ENCODE data around the gene KRTAP3-1. TPM values are rescaled to one million over a fixed set of nuclear protein-coding genes. Genes with fewer than 3 reads are reported as not detected.
"Not testable (repeated sequence)": the region's sequence is repeated elsewhere in the genome, so short reads cannot be mapped to it uniquely, and the experiment has no call there.

The KRTAP3-1 gene
- not detected for total RNA-seq

DNA sequence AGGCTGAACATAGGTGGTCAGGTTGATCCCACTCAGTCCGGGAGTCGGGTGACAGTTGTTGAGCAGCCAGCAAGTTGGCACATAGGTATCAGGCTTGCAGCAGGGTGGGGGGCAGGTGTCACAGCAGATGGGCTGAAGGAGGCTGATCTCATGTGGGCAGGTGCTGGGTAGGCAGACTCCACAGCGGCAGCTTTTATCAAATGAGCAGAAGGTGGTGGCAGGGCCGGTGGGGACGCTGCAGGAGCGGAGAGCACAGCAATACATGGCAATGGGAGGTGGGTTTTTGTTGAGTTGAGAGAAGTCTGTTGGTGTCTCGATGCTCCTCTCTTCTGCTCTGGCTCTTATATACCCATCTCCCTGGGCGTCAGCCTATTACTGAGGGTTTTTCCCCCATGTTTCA, at the start of gene KRTAP3-1:
KRTAP3-1 (minus strand) TSS at position 318 of the 400 bp plus-strand sequence; CDS start at position 264, 54 bp downstream.
- CTCF ChIA-PET, result interaction anchor here (1.0 kb wide), 1 partner anchor 18 kb away, joined by 3 read pairs; the partner anchor contains the start of gene KRTAP1-5
- POLR2A ChIA-PET, result no interaction called here

GRCh38 chr17:41057547-41057946, 48.6 kb upstream of the KRTAP3-1 start:
- ChIA-PET CTCF (no interaction called here), POLR2A (no interaction called here)

DNA sequence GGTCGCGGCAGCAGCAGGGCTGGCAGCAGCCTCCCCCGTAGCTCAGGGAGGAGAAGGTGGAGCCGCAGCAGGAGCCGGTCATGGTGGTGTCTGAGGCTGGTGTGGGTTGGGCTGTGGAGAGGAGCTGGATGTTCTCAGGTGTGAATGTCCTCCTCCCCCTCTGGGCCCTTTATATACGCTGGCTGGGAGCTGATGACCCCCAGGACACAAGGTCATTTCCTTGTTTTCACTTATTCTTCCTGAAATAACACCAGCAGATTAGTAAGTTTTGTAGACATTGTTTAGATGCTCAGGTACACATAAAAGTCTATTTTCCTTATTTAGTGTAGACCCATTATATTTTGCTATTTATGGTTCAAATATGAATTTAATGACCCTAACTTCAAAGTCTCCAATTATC, 46.2 kb upstream of the KRTAP3-1 start, which contains the start of gene KRTAP2-2:
KRTAP2-2 (minus strand) TSS at position 101 of the 400 bp plus-strand sequence; CDS start at position 82, 19 bp downstream.
- POLR2A ChIA-PET, CTCF ChIA-PET: not testable (repeated sequence)

GRCh38 chr17:41054556-41054955, 45.6 kb upstream of the KRTAP3-1 start:
- CTCF ChIA-PET, POLR2A ChIA-PET: not testable (repeated sequence)

DNA sequence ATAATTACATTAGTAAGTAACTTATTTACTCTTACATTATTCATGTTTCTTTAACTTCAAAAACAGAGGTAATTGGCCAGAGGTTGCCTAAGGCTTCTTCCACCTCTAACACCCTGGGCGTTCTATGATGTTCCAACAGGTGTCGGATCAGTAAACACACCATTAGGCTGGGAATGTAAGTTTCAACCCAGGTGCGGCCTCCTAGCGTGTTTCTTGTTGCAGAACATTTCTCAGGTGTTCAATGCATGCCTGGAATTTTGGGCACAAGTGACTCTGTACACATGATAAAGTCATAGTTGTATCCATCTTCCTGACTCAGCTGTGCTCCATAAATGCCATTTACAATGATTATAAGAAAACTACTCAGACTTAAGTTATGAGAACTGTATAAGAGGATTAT, 45.1 kb upstream of the KRTAP3-1 start:
- ChIA-PET CTCF (no interaction called here), POLR2A (no interaction called here)

DNA sequence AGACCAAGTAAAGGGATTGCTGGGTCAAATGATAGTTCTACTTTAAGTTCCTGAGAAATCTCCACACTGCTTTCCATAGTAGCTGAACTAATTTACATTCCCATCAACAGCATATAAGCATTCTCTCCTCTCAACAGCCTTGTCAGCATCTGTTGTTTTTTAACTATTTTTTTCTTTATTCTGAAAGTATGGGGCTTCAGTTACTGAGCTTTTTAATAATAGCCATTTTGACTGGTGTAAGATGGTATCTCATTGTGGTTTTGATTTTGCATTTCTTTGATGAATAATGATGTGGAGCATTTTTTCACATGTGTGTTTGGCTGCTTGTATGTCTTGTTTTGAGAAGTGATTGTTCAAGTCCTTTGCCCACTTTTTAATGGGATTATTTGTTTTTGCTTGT, 43.6 kb upstream of the KRTAP3-1 start:
- POLR2A ChIA-PET, result no interaction called here
- CTCF ChIA-PET, result no interaction called here

- ChIA-PET CTCF (no interaction called here), POLR2A (no interaction called here)
Measured at GRCh38 chr17:41049110-41049509, 40.2 kb upstream of the KRTAP3-1 start.

- ChIA-PET CTCF (no interaction called here), POLR2A (no interaction called here)
Measured at GRCh38 chr17:41048441-41048840, 39.5 kb upstream of the KRTAP3-1 start.

DNA sequence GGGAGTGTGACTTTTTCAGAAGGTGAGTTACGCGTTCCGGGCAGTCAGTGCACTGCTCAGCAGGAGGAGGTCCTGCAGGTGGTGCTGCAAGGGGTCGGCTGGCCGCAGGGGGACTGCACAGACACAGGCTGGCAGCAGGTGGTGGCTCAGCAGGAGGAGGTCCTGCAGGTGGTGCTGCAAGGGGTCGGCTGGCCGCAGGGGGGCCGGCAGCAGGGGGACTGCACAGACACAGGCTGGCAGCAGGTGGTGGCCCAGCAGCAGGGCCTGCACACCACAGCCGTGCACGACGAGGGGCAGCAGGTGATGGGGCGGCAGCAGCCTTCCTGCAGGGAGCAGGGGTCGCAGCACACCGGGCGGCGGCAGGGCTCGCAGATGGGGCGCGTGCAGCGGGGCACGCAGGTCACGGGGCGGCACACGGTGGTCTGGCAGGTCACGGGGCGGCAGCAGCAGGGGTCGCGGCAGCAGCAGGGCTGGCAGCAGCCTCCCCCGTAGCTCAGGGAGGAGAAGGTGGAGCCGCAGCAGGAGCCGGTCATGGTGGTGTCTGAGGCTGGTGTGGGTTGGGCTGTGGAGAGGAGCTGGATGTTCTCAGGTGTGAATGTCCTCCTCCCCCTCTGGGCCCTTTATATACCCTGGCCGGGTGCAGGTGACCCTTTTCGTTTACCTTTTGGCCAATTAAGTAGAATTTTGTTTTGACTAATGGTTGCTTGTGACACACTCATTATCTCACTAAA, 38.0 kb upstream of the KRTAP3-1 start, which contains the start of gene KRTAP2-1:
KRTAP2-1 (minus strand) TSS at position 582 of the 731 bp plus-strand sequence; CDS start at position 533, 49 bp downstream.
- CTCF ChIA-PET, POLR2A ChIA-PET: not testable (repeated sequence)

DNA sequence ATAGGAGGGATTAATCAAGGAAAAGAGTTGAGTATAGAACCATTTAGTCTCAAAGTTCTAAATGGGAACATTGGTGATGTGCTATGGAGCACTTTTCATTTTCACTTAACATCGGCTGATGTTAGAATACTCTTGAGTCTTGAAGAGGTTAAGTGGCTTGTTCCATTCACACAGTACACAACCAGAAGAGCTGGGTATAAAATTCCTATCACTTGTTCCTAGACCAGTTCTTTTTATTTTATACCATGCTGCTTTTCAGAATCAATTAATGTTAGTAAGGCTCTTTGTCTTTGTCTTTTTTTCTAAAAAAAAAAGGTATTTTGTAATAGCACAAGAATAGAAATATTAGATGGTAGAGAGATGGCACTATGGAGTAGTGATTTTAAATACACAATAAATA, 34.0 kb upstream of the KRTAP3-1 start:
- POLR2A ChIA-PET, result no interaction called here
- CTCF ChIA-PET, result no interaction called here

- POLR2A ChIA-PET, CTCF ChIA-PET: not testable (repeated sequence)
Measured at GRCh38 chr17:41040783-41041571, 32.0 kb upstream of the KRTAP3-1 start, which contains the start of gene KRTAP1-1. Gene KRTAP1-1 (minus strand): TSS chr17:41041450. CDS start chr17:41041397, 53 bp downstream.

GRCh38 chr17:41037853-41038350, 29.0 kb upstream of the KRTAP3-1 start:
- ChIA-PET CTCF (no interaction called here), POLR2A (no interaction called here)

DNA sequence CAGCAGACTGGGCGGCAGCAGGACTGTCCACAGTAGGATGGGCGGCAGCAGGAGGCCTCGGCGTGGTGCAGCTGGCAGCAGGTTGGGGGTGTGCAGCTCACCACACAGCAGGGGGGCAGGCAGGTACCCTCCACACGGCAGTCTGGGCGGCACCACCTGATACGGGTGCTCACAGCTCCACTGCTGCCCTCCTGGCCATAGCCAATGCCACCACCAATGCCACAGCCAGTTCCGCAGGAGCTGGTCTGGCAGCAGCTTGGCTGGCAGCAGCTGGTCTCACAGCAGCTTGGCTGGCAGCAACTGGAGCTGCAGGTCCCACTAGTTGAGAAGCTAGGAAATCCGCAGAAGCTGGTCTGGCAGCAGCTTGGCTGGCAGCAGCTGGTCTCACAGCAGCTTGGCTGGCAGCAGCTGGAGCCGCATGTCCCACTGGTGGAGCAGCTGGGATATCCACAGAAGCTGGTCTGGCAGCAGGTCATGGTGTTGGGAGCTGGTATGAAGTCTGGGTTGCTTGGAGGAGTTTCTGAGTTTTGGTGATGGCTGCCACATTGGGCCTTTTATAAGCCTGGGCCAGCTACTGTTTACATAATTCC, 25.5 kb upstream of the KRTAP3-1 start, which contains the start of gene KRTAP1-3:
KRTAP1-3 (minus strand) TSS at position 529 of the 590 bp plus-strand sequence; CDS start at position 476, 53 bp downstream.
- POLR2A ChIA-PET, result not testable (repeated sequence)

DNA sequence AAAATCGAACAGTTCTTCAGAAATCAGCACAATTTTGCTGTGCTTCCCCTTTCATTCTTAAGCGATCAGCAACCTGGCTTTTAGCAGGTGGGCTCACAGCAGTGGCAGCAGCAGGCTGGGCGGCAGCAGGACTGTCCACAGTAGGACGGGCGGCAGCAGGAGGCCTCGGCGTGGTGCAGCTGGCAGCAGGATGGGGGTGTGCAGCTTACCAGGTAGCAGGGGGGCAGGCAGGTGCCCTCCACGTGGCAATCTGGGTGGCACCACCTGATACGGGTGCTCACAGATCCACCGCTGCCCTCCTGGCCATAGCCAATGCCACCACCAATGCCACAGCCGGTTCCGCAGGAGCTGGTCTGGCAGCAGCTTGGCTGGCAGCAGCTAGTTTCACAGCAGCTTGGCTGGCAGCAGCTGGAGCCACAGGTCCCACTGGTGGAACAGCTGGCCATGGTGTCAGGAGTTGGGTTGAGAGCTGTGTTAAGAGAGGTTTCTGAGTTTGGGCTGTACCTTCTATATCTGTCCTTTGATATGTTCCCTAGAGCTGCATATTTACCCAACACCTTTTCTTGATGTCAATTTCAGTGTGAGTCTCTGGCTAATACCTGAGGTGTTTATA, 20.8 kb upstream of the KRTAP3-1 start, which contains the start of gene KRTAP1-4:
KRTAP1-4 (minus strand) TSS at position 563 of the 613 bp plus-strand sequence; CDS start at position 446, 117 bp downstream.
- CTCF ChIA-PET, result interaction anchor here (1.2 kb wide), 1 partner anchor 9 kb away, joined by 3 read pairs; no protein-coding TSS in a partner anchor
- POLR2A ChIA-PET, result no interaction called here

More for the DNA sequence above, 25.5 kb upstream of the KRTAP3-1 start, which contains the start of gene KRTAP1-3:
- CTCF ChIA-PET, result not testable (repeated sequence)

DNA sequence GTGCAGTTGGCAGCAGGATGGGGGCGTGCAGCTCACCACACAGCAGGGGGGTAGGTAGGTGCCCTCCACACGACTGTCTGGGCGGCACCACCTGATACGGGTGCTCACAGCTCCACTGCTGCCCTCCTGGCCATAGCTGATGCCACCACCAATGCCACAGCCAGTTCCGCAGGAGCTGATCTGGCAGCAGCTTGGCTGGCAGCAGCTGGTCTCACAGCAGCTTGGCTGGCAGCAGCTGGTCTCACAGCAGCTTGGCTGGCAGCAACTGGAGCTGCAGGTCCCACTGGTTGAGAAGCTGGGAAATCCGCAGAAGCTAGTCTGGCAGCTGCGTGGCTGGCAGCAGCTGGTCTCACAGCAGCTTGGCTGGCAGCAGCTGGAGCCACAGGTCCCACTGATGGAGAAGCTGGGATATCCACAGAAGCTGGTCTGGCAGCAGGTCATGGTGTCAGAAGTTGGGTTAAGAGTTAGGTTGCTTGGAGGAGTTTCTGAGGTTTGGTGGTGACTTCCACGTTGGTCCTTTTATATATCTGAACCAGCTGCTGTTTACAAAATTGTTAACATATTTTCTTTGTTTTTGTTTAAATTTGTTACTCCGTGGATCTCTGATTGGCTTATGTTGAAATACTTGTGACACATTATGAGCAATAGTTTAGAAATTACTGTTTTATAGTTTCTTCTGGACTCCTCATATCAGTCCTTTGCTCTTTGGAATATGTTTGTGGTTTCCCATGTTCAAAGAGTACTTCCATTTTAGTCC, 18.0 kb upstream of the KRTAP3-1 start, which contains the start of gene KRTAP1-5:
KRTAP1-5 (minus strand) TSS at position 494 of the 757 bp plus-strand sequence; CDS start at position 441, 53 bp downstream.
- CTCF ChIA-PET, result interaction anchor here (0.7 kb wide), 1 partner anchor 18 kb away, joined by 3 read pairs; the partner anchor contains the start of gene KRTAP3-1
- POLR2A ChIA-PET, result no interaction called here

DNA sequence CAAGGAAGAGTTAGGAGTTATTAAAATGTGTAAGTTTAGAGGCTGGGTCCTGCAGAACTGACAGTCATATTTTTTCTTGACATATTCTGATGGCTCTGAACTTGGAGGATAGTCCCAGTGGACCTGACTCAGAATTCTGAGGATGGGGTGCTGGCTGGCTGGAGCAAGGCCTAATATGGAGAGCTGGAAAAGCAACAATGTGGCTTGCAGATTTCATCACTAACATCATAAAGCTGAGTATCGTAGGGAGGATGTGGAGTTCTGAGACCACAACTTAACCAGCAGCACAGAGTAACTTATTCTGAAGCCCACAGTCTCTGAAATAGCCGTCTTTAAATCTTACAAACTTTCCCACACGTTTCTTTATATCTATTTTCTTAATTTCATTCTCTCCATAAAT, 15.8 kb upstream of the KRTAP3-1 start:
- ChIA-PET CTCF (no interaction called here), POLR2A (no interaction called here)

DNA sequence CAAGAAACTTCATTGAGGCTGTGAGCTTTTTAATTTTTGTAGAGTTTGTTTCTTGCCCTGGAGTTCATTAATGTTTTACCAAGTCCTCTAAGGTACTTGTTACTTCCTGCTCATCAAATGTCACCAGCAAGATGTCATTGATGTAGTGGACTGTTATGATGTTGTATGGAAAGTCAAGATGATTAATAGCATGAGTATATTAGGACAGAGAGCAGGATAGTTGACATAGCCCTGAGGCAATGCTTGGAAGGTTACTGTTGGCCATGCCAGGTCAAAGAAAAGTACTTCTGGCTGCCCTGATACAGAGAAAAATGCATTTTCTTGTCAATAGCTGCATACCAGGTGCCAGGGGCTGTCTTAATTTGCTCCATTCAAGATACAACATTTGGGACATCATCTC, 11.4 kb upstream of the KRTAP3-1 start:
- ChIA-PET CTCF (interaction anchor here (1.3 kb wide), 1 partner anchor 9 kb away, joined by 3 read pairs; no protein-coding TSS in a partner anchor), POLR2A (no interaction called here)

GRCh38 chr17:41019415-41019814, 10.5 kb upstream of the KRTAP3-1 start:
- CTCF ChIA-PET, result no interaction called here
- POLR2A ChIA-PET, result no interaction called here

- ChIA-PET POLR2A (no interaction called here), CTCF (no interaction called here)
Measured at GRCh38 chr17:41018541-41018940, 9.6 kb upstream of the KRTAP3-1 start.

Measured in activated CD8-positive, alpha-beta memory T cell treated with anti-CD3 and anti-CD28 coated beads for 36 hours (primary cell).